Astrocyte of the cerebellum (primary cell): ENCODE data around the gene INSYN2B.
"Not testable (repeated sequence)": the region's sequence is repeated elsewhere in the genome, so short reads cannot be mapped to it uniquely, and the experiment has no call there.

Experiments used
- DNase-seq: peaks from one replicate; pipeline ENCODE4 v3.0.0-alpha.2; 2011; ENCODE audit warnings: low read depth
- H3K4me3 ChIP-seq: 2 replicates; pipeline ENCODE4 v1.5.1; 2011; ENCODE audit warnings: mild to moderate bottlenecking, low read depth, low read length, moderate library complexity
- CTCF ChIP-seq: IDR thresholded peaks from 2 replicates; pipeline ENCODE4 v1.5.1; 2012; ENCODE audit warnings: low read length, low read depth, moderate library complexity, mild to moderate bottlenecking; ENCODE audit errors: missing control alignments
- in situ Hi-C: cut with HindIII; loops from 2 replicates; pipeline ENCODE4 v1.10.0; 2017; ENCODE audit warnings: low sequenced_read_pairs

INSYN2B gene

GRCh38 chr5:169837686-169838085 lies 142.6 kb downstream of the INSYN2B start:
- in situ Hi-C loops = no loop called here
- no peak for TF ChIP-seq CTCF
- no peak overlapping the region for H3K4me3 ChIP-seq
- DNase-seq = no peak

- no peak for DNase-seq
- no peak for TF ChIP-seq CTCF
- no peak overlapping the region for H3K4me3 ChIP-seq
- in situ Hi-C loops = no loop called here
These were observed 143.3 kb downstream of the INSYN2B start for GRCh38 chr5:169836835-169837536.

- in situ Hi-C loops, DNase-seq, H3K4me3 ChIP-seq: not testable (repeated sequence)
These were observed 145.8 kb downstream of the INSYN2B start for GRCh38 chr5:169834540-169834939.

- DNase-seq = peak; percentile 15
- H3K4me3 ChIP-seq, in situ Hi-C loops: not testable (repeated sequence)
These were observed 146.5 kb downstream of the INSYN2B start for GRCh38 chr5:169833681-169834292.

GRCh38 chr5:169832845-169833244 lies 147.4 kb downstream of the INSYN2B start:
- DNase-seq = no peak
- in situ Hi-C loops = no loop called here
- H3K4me3 ChIP-seq = no peak overlapping the region
- no peak for TF ChIP-seq CTCF

- in situ Hi-C loops = no loop called here
- no peak overlapping the region for H3K4me3 ChIP-seq
- no peak for TF ChIP-seq CTCF
- no peak for DNase-seq
These were observed 148.0 kb downstream of the INSYN2B start for GRCh38 chr5:169832304-169832703.

- no peak for TF ChIP-seq CTCF
- no peak overlapping the region for H3K4me3 ChIP-seq
- in situ Hi-C loops = no loop called here
- no peak for DNase-seq
These were observed 149.0 kb downstream of the INSYN2B start for GRCh38 chr5:169831331-169831730.
